ENCODE results near the gene EIF1B.

The EIF1B gene

DNA sequence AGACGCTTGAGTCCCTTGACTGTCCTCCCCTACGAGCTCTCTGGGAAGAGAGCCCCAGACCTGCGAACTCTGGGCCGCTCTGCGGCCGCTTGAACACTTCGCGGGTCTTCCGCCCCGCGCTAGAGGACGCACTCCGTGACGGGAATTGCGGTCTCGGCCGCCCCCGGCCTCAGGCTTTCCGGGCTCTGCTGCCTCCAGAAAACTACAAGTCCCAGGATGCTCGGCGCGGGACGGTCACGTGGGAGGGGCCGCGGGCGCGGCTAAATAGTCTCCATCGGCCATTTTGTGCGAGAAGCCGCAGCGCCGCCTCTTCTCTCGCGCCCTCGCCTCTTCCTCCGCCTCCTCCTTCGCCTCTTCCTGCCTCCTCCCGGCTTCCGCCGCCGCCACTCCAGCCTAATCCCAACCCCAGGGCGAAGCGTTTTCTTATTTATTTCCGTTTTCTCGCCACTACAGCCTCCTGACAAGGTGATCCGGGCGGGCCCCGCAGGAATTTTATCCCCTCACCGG, at the start of gene EIF1B:
EIF1B (plus strand) TSS at position 290 of the 507 bp plus-strand sequence. CDS start 235 bp downstream, outside the sequence.
- in situ Hi-C loops (cut with MboI; ENCODE audit: low pct_unique_long_range_greater_than_20kb, low sequenced_read_pairs, unreplicated experiment) = loop anchor here (25.0 kb wide), 1 partner anchor 1578 kb away; no protein-coding TSS in a partner anchor
- TF ChIP-seq, protein P1, sequence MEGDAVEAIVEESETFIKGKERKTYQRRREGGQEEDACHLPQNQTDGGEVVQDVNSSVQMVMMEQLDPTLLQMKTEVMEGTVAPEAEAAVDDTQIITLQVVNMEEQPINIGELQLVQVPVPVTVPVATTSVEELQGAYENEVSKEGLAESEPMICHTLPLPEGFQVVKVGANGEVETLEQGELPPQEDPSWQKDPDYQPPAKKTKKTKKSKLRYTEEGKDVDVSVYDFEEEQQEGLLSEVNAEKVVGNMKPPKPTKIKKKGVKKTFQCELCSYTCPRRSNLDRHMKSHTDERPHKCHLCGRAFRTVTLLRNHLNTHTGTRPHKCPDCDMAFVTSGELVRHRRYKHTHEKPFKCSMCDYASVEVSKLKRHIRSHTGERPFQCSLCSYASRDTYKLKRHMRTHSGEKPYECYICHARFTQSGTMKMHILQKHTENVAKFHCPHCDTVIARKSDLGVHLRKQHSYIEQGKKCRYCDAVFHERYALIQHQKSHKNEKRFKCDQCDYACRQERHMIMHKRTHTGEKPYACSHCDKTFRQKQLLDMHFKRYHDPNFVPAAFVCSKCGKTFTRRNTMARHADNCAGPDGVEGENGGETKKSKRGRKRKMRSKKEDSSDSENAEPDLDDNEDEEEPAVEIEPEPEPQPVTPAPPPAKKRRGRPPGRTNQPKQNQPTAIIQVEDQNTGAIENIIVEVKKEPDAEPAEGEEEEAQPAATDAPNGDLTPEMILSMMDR (IDR thresholded peaks at IDR 0.05; ENCODE audit: extremely low read depth, insufficient read depth, missing control alignments) = peak; percentile 88
- DNase-seq (ENCODE audit: low spot score) = peak; percentile 94

DNA sequence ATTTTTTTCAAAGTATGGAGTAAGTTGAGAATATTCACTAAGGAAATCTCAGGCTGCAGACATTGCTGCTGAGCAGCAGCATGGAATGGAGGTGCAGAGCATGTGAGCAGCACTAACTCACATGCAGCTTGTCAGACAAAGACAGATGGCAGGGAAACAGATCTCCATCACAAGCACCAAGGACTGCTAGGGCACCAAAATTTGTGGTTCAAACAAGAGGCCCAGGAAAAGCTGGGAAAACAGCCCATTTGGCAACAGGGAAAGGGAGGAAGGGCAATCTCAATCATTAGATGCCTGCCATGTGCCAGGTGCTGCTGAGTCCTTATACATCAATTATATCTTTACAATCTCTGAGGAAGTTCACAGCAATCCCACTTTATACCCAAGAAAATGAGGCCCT, 47.2 kb upstream of the EIF1B start:
- in situ Hi-C loops (cut with MboI; ENCODE audit: low pct_unique_long_range_greater_than_20kb, low sequenced_read_pairs, unreplicated experiment) = no loop called here
- DNase-seq (ENCODE audit: low spot score) = no peak
- TF ChIP-seq, protein P1 (IDR thresholded peaks at IDR 0.05; ENCODE audit: extremely low read depth, insufficient read depth, missing control alignments) = no peak

DNA sequence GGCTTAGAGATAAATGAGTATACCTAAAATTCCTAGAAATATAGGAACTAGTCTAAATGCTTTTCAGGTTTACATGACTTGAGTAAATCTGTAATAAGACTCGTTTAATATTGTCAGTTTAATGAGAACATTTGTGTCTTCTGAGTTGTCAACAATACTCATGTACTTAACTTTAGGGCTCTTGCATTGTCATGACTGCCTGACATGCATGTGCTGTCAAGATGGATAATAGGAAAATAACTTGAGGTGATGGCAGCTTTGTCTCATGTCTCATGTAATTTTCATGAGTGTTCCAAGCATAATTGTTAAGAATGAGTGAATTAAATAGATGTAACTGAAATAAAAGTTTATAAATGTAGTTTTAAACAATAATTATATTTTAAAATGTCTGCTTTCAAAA, 45.1 kb upstream of the EIF1B start:
- TF ChIP-seq, protein P1 (IDR thresholded peaks at IDR 0.05; ENCODE audit: extremely low read depth, insufficient read depth, missing control alignments) = no peak
- DNase-seq (ENCODE audit: low spot score) = no peak
- in situ Hi-C loops (cut with MboI; ENCODE audit: low pct_unique_long_range_greater_than_20kb, low sequenced_read_pairs, unreplicated experiment) = no loop called here

GRCh38 chr3:40265181-40265580, 44.3 kb upstream of the EIF1B start:
- TF ChIP-seq, protein P1 (IDR thresholded peaks at IDR 0.05; ENCODE audit: extremely low read depth, insufficient read depth, missing control alignments) = no peak
- in situ Hi-C loops (cut with MboI; ENCODE audit: low pct_unique_long_range_greater_than_20kb, low sequenced_read_pairs, unreplicated experiment) = no loop called here
- DNase-seq (ENCODE audit: low spot score) = no peak

DNA sequence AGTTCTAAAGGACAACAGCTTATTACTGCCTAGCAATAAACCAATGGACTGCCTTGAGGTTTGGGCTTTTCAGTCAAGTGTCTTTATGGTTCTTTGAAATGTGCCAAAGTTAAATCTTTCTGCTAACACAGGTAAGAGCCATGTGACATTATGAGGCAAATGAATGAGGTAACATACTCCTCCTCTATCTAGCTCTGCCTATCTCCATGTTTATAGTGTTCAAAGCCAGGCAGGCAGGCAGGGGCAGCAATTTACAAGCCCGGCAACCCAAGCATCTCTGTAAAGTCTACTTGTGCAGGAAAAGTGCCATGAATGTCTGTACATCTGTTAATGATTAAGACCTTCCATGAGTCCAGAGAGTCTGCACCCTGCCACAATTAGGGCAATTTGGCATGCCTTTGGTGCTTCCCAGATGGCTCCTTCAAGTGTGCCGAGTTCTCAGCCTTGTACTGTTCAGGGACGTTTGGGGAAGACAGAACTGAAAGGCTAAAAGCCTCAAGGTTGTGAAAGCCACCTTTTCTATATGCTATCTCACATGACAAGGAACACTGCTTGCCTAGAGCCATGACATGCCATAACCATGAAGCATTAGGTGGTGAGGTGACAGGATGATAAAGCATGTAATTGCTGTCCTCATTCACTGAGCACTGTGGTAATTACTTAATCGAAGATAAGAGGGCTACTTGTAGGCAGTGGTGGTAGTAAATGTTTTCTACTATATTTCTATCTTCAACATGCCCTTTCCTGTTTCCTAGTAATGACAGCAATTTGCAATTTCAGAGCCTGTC, 41.4 kb upstream of the EIF1B start:
- in situ Hi-C loops (cut with MboI; ENCODE audit: low pct_unique_long_range_greater_than_20kb, low sequenced_read_pairs, unreplicated experiment) = no loop called here
- TF ChIP-seq, protein P1 (IDR thresholded peaks at IDR 0.05; ENCODE audit: extremely low read depth, insufficient read depth, missing control alignments) = no peak
- no peak for DNase-seq (ENCODE audit: low spot score)

- TF ChIP-seq, protein P1 (IDR thresholded peaks at IDR 0.05; ENCODE audit: extremely low read depth, insufficient read depth, missing control alignments) = no peak
- no peak for DNase-seq (ENCODE audit: low spot score)
- in situ Hi-C loops (cut with MboI; ENCODE audit: low pct_unique_long_range_greater_than_20kb, low sequenced_read_pairs, unreplicated experiment) = no loop called here
Observed at GRCh38 chr3:40268802-40269524, 40.5 kb upstream of the EIF1B start.

All from GM13977 (cell line).